Transverse colon (tissue), 4 donors: ENCODE data around the gene SPTB. TPM values are rescaled to one million over a fixed set of nuclear protein-coding genes. Genes with fewer than 3 reads are reported as not detected.

Experiments used
- DNase-seq: peaks from one replicate; pipeline ENCODE4 v3.0.0-alpha.2; 2019
- H3K27ac ChIP-seq, 4 donors: fragments of 200-600 bp; sonication (generic); 2 replicates each; pipeline ENCODE4 v1.5.1; 2016 to 2018; ENCODE audit warnings: inconsistent platforms in 4 of 4
- H3K27me3 ChIP-seq: fragments of 200-600 bp; sonication (generic); 2 replicates; pipeline ENCODE4 v1.5.1; 2017; ENCODE audit warnings: inconsistent platforms
- H3K36me3 ChIP-seq, 4 donors: fragments of 200-600 bp; sonication (generic); 2 replicates each; pipeline ENCODE4 v1.5.1; 2017 to 2019; ENCODE audit warnings: inconsistent platforms in 4 of 4
- H3K4me1 ChIP-seq, 4 donors: fragments of 200-600 bp; sonication (generic); 2 replicates each; pipeline ENCODE4 v1.5.1; 2017 to 2020; ENCODE audit warnings: inconsistent platforms in 4 of 4
- H3K4me3 ChIP-seq, 4 donors: fragments of 200-600 bp; sonication (generic); 1 replicate in 1 of 4; 2 replicates in 3 of 4; pipeline versions ENCODE4 v1.5.1 to v1.6.1; 2017 to 2019; ENCODE audit warnings: inconsistent platforms in 4 of 4
- H3K9me3 ChIP-seq, 2 donors: fragments of 200-600 bp; sonication (generic); 2 replicates each; pipeline ENCODE4 v1.5.1; 2017 to 2019; ENCODE audit warnings: inconsistent platforms in 2 of 2
- EP300 ChIP-seq: sonication (generic); formaldehyde crosslinking; IDR thresholded peaks from one replicate; pipeline ENCODE4 v1.6.1; 2017; ENCODE audit warnings: antibody characterized with exemption, low read depth
- POLR2A ChIP-seq: fragments of 450-650 bp; IDR thresholded peaks from one replicate; pipeline ENCODE4 v1.6.1; 2016; ENCODE audit warnings: antibody characterized with exemption, mild to moderate bottlenecking, moderate library complexity
- POLR2AphosphoS5 ChIP-seq, 3 donors: sonication (generic); formaldehyde crosslinking; IDR thresholded peaks; one replicate each; pipeline ENCODE4 v1.6.1; 2016; ENCODE audit warnings: antibody characterized with exemption in 3 of 3
- WGBS, 2 donors: methylation state at CpG; one replicate each; pipeline ENCODE4 v1.1.5; 2018; ENCODE audit warnings: low coverage in 1 of 2; 5-methylcytosine and 5-hydroxymethylcytosine counted together
- in situ Hi-C, 4 donors: fragments of 200-750 bp; cut with MboI; loops; one replicate each; pipeline versions ENCODE4 v1.15.0 to v1.15.1; 2017; ENCODE audit warnings: low sequenced_read_pairs in 3 of 4, low pct_ligation_motif_present in 1 of 4, low pct_unique_long_range_greater_than_20kb in 1 of 4
- intact Hi-C: fragments of 100-400 bp; cut with DNase I; formaldehyde crosslinking; loops from one replicate; pipeline ENCODE4 v1.15.1; 2023; ENCODE audit warnings: low total_unique reads
- total RNA-seq, 4 donors: library from RNA; depleted of rRNA; stranded (reverse); fragments of >200 nt; gene quantifications; one replicate each; pipeline ENCODE4 v1.1.0, GENCODE V29; 2016
- TF ChIP-seq, protein P1 (sequence below), 5 experiments: fragments of 200-600 bp in 3 of 5; fragments of 450-650 bp in 2 of 5; sonication (generic) in 3 of 5; IDR thresholded peaks; 1 replicate in 2 of 5; 2 replicates in 3 of 5; pipeline ENCODE4 v1.5.1; 2016 to 2017; ENCODE audit warnings: antibody characterized with exemption in 5 of 5, inconsistent platforms in 3 of 5, mild to moderate bottlenecking in 2 of 5, moderate library complexity in 1 of 5

Gene SPTB
- total RNA-seq, 4 donors from 2014 or later: 0.20 to 0.96 (median 0.58) TPM

DNA sequence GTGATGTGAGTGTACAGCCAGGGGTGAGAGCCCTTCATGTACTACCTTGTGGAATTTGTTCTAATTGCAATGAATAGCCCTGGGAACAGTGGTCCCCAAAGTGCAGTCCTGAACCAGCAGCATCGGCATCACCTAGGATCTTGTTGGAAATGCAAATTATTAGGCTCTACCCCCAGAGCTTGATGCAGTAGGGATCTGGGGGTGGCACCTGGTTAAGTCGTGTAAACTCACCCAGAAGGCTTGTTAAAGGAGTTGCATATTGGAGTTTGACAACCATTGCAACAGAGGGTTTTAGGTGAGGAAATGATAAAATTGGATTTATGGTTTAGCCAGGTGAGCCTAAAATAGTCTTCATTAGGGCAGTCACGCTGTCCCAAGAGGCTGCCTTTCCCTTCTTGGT is 102.2 kb downstream of the SPTB start:
- H3K4me1 ChIP-seq: no peaks in the 10 kb centered on the region
- no peak overlapping the region for H3K27ac ChIP-seq
- 60 to 79% methylated on average over 1 to 3 of the region's 3 CpGs for WGBS, 2 donors
- no peaks in the 10 kb centered on the region for H3K9me3 ChIP-seq
- no peaks in the 10 kb centered on the region for H3K27me3 ChIP-seq
- no peak overlapping the region for H3K4me3 ChIP-seq
- DNase-seq: no peak
- intact Hi-C loops (no loop called here), in situ Hi-C loops (no loop called here)
- no peaks in the 10 kb centered on the region for H3K36me3 ChIP-seq
- no peak for TF ChIP-seq EP300
- no peak for TF ChIP-seq POLR2AphosphoS5 (IDR thresholded peaks at IDR 0.05)
- no peak for TF ChIP-seq POLR2A
- TF ChIP-seq, protein P1, sequence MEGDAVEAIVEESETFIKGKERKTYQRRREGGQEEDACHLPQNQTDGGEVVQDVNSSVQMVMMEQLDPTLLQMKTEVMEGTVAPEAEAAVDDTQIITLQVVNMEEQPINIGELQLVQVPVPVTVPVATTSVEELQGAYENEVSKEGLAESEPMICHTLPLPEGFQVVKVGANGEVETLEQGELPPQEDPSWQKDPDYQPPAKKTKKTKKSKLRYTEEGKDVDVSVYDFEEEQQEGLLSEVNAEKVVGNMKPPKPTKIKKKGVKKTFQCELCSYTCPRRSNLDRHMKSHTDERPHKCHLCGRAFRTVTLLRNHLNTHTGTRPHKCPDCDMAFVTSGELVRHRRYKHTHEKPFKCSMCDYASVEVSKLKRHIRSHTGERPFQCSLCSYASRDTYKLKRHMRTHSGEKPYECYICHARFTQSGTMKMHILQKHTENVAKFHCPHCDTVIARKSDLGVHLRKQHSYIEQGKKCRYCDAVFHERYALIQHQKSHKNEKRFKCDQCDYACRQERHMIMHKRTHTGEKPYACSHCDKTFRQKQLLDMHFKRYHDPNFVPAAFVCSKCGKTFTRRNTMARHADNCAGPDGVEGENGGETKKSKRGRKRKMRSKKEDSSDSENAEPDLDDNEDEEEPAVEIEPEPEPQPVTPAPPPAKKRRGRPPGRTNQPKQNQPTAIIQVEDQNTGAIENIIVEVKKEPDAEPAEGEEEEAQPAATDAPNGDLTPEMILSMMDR (IDR thresholded peaks at IDR 0.05): no peak

DNA sequence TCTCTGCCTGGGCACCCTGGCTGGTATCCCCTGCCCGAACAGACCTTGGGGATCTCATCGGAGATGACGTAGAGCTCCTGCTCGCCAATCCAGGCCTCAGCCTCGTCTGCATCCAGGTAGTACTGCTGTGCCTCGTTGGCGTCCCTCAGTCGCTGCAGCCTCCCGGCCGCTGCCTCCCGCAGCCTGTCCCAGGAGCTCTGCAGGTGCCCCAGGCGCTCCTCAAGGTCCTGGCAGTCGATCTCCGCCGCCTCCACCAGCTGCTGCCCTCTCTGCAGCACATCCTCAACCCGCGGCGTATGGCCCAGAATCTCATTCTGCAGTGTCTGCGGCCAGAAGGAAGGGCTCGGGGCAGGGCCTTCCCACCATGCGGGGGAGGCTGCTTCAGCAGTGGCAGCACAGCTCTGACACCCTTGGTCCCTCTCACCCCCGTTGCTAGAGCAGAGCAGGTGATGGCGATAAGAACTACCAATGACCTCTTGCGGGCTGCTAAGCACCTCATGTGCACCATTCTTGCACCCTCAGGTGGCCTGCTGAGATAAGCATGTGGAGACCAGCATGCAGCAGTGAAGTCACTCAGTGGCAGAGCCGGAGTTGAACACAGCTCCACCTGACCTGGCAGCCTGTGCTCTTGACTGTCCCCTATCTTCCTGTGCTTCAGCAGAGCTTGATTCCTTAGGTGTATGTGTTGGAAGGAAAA is 104.5 kb downstream of the SPTB start:
- DNase-seq: no peak
- Histone ChIP-seq H3K36me3 (no peaks in the 10 kb centered on the region), H3K4me3 (no peak overlapping the region), H3K9me3 (no peaks in the 10 kb centered on the region), H3K4me1 (no peaks in the 10 kb centered on the region), H3K27ac (no peak overlapping the region), H3K27me3 (no peaks in the 10 kb centered on the region)
- WGBS, 2 donors: 86% methylated on average over 25 of the region's 25 CpGs; no CpG with 5 or more reads in 1 of the 2 donors
- TF ChIP-seq EP300 (no peak), POLR2A (no peak), POLR2AphosphoS5 (IDR thresholded peaks at IDR 0.05) (no peak)
- TF ChIP-seq, protein P1 (IDR thresholded peaks at IDR 0.05): no peak
- in situ Hi-C loops (no loop called here), intact Hi-C loops (no loop called here)

DNA sequence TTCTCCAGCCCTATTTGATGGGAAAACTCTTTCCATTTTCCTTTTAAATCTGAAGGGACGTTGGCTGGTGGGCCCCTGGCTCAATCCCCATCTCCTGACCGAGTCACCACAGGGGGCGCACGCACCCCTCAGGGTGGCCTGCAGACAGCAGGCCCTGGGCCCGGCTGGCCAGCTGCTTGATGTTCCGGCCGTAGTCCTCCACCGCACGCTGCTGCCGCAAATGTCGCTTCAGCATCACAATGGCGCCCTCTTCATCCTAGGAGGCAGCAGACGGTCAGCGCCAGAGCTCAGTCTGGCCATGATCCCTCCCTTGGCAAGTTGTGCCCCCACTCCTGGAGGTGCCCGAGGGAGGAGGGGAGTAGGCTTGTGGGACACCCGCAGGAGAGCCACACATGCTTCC is 105.4 kb downstream of the SPTB start:
- intact Hi-C loops (no loop called here), in situ Hi-C loops (loop anchor here in 1 of 4 donors (25.0 kb wide), 1 partner anchor 237 kb away; the partner anchor contains the start of genes HSPA2 and PPP1R36)
- Histone ChIP-seq H3K27ac (no peak overlapping the region), H3K4me1 (no peaks in the 10 kb centered on the region), H3K27me3 (no peaks in the 10 kb centered on the region), H3K9me3 (no peaks in the 10 kb centered on the region), H3K36me3 (no peaks in the 10 kb centered on the region), H3K4me3 (no peak overlapping the region)
- no peak for TF ChIP-seq POLR2A
- no peak for TF ChIP-seq POLR2AphosphoS5 (IDR thresholded peaks at IDR 0.05)
- TF ChIP-seq, protein P1 (IDR thresholded peaks at IDR 0.05): no peak
- TF ChIP-seq EP300: no peak
- WGBS, 2 donors: 97% methylated on average over 5 to 16 of the region's 16 CpGs
- no peak for DNase-seq

DNA sequence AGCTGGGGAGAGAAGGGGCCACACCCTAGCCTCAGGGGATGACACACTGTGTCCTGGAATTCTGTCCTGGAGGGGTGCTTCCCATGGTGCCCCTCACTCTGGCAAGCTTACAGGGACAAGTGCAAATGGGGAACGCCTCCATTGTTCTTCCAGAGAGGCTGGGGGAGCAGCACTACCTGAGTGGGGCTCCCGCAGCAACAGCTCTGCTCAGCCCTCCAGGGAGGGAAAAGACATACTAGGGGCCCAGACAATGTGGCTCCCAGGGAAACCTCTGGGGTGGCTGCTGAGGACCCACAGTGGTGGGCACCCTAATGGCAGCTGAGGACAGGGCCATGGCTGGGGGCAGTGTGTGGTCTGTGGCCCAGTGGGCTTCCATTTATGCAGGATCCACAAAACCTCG is 106.1 kb downstream of the SPTB start:
- in situ Hi-C loops (loop anchor here in 1 of 4 donors (25.0 kb wide), 1 partner anchor 236 kb away; the partner anchor contains the start of genes HSPA2 and PPP1R36), intact Hi-C loops (no loop called here)
- Histone ChIP-seq H3K4me3 (no peak overlapping the region), H3K27me3 (no peaks in the 10 kb centered on the region), H3K27ac (no peak overlapping the region), H3K4me1 (no peaks in the 10 kb centered on the region), H3K36me3 (no peaks in the 10 kb centered on the region), H3K9me3 (no peaks in the 10 kb centered on the region)
- WGBS, 2 donors: 61 to 80% methylated on average over 1 to 3 of the region's 3 CpGs
- DNase-seq: no peak
- no peak for TF ChIP-seq POLR2AphosphoS5 (IDR thresholded peaks at IDR 0.05)
- no peak for TF ChIP-seq POLR2A
- TF ChIP-seq, protein P1 (IDR thresholded peaks at IDR 0.05): no peak
- no peak for TF ChIP-seq EP300
